ENCODE measurements around the gene CRYM. TPM values are rescaled to one million over a fixed set of nuclear protein-coding genes. Genes with fewer than 3 reads are reported as not detected.

CRYM gene
- total RNA-seq, 4 donors from 2014 or later, result 0.81 TPM; not detected in 3

DNA sequence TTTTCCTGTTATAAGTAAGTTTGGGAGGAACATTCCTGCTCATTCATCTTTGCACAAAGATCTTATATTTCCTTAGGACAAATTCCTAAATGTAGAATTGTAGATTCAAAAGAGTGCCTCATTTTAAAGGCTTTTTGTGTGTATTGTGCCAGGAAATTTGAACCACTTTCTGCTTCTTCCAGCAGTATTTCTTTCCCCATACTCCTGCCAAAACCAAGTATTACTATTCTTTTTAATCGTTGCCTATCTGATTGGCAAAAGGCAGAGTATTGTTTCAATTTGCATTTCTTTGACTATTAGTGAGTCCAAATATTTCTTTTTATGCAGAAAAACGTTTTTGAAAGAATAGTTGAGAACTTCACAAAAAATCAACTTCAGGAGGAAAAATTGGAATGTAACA lies 35.3 kb downstream of the CRYM start:
- Histone ChIP-seq H3K4me1 (no peaks in the 10 kb centered on the region), H3K27me3 (no peaks in the 10 kb centered on the region), H3K4me3 (replicated peaks in 1 of 3) (no peak overlapping the region), H3K9me3 (no peaks in the 10 kb centered on the region), H3K36me3 (no peaks in the 10 kb centered on the region), H3K27ac (no peak overlapping the region)
- WGBS, 2 donors, result 37 to 38% methylated on average over 2 of the region's 2 CpGs
- intact Hi-C loops (cut with DNase I), result no loop called here
- no peak for DNase-seq
- TF ChIP-seq, protein P1, sequence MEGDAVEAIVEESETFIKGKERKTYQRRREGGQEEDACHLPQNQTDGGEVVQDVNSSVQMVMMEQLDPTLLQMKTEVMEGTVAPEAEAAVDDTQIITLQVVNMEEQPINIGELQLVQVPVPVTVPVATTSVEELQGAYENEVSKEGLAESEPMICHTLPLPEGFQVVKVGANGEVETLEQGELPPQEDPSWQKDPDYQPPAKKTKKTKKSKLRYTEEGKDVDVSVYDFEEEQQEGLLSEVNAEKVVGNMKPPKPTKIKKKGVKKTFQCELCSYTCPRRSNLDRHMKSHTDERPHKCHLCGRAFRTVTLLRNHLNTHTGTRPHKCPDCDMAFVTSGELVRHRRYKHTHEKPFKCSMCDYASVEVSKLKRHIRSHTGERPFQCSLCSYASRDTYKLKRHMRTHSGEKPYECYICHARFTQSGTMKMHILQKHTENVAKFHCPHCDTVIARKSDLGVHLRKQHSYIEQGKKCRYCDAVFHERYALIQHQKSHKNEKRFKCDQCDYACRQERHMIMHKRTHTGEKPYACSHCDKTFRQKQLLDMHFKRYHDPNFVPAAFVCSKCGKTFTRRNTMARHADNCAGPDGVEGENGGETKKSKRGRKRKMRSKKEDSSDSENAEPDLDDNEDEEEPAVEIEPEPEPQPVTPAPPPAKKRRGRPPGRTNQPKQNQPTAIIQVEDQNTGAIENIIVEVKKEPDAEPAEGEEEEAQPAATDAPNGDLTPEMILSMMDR (IDR thresholded peaks at IDR 0.05), result no peak
- no peak for TF ChIP-seq POLR2A (IDR thresholded peaks at IDR 0.05)

DNA sequence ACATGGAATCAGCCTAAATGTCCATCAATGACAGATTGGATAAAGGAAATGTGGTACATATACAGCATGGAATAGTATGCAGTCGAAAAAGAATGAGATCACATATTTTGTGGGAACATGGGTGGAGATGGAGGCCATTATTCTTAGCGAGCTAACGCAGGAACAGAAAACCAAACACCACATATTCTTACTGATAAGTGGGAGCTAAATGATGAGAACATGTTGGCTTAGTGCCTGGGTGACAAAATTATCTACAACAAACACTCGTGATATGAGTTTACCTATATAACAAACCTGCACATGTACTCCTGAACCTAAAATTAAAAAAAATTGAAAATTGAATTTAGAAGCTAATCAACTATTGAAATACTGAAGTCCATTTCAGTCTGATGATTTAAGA lies 38.4 kb downstream of the CRYM start:
- Histone ChIP-seq H3K27ac (no peak overlapping the region), H3K27me3 (no peaks in the 10 kb centered on the region), H3K9me3 (no peaks in the 10 kb centered on the region), H3K4me1 (no peaks in the 10 kb centered on the region), H3K4me3 (replicated peaks in 1 of 3) (no peak overlapping the region), H3K36me3 (no peaks in the 10 kb centered on the region)
- no peak for TF ChIP-seq POLR2A (IDR thresholded peaks at IDR 0.05)
- TF ChIP-seq, protein P1 (IDR thresholded peaks at IDR 0.05), result no peak
- WGBS, 2 donors, result 88 to 93% methylated on average over 4 of the region's 4 CpGs
- DNase-seq, result no peak
- intact Hi-C loops (cut with DNase I), result no loop called here

DNA sequence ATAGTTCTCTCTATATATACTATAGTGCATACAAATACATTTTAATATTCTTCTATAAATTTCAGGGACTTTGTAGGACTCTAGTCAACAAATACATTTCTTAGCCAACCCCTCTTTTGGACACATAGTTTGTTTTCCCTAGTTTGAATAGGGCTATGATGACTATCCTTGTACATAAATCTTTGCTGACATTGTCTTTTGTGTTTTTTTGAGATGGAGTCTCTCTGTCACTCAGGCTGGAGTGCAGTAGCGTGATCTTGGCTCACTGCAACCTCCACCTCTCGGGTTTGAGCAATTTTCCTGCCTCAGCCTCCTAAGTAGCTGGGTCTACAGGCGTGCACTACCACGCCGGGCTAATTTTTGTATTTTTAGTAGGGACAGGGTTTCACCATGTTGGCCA lies 41.3 kb downstream of the CRYM start:
- Histone ChIP-seq H3K36me3 (no peaks in the 10 kb centered on the region), H3K4me1 (no peaks in the 10 kb centered on the region), H3K27me3 (no peaks in the 10 kb centered on the region), H3K9me3 (no peaks in the 10 kb centered on the region), H3K27ac (no peak overlapping the region), H3K4me3 (replicated peaks in 1 of 3) (no peak overlapping the region)
- intact Hi-C loops (cut with DNase I), result no loop called here
- no peak for DNase-seq
- TF ChIP-seq, protein P1 (IDR thresholded peaks at IDR 0.05), result no peak
- no peak for TF ChIP-seq POLR2A (IDR thresholded peaks at IDR 0.05)
- WGBS, 2 donors, result 79 to 90% methylated on average over 5 of the region's 5 CpGs

DNA sequence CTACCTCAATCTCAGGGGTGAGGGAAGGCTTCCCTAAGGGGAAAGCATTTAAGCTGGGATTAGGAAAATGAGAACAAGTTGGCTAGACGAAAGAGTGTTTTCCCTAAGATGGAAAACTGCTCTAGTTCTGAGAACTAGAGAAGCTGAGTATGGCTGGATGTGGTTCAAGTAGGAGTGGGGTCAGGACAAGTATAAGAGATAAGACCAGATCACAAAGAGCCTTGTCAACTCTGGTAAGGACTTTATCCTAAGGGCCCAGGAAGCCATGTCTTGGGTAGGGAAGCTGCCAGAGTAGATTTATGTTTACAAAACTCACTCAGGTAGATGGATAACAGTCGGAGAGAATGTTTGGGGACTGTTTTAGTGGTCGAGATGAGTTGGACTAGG lies 42.9 kb downstream of the CRYM start:
- no peaks in the 10 kb centered on the region for H3K27me3 ChIP-seq
- no peak overlapping the region for H3K27ac ChIP-seq
- H3K36me3 ChIP-seq, result no peaks in the 10 kb centered on the region
- no peak overlapping the region for H3K4me3 ChIP-seq (replicated peaks in 1 of 3)
- no peak for DNase-seq
- intact Hi-C loops (cut with DNase I), result no loop called here
- H3K4me1 ChIP-seq, result no peaks in the 10 kb centered on the region
- no peaks in the 10 kb centered on the region for H3K9me3 ChIP-seq
- WGBS, 2 donors, result 59 to 61% methylated on average over 3 of the region's 3 CpGs
- TF ChIP-seq, protein P1 (IDR thresholded peaks at IDR 0.05), result no peak
- no peak for TF ChIP-seq POLR2A (IDR thresholded peaks at IDR 0.05)

DNA sequence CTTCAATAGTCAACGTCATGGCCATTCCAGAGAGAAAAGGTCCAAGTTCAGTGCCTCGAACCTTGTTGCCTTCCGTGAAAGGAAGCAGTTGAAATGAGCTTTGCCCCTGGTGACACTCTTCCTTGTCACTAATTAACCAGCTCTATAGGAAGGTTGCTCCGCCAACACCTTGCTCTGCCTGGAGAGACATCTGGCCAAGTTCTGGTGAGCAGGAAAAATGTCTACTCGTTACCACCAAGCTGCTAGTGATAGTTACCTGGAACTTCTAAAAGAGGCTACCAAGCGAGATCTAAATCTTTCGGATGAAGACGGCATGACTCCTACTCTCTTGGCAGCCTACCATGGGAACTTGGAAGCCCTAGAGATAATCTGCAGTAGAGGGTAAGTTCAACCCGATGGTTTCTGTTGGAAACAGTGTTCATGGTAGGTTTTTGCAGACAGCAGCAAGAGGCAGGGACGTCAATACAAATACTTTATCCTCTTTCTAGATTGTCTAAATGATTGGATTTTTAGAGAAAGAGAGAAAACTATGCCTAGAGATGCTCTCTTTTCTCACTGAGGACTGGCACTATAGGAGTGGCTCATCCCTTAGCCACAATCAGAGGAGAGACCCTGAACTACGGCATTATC lies 44.5 kb downstream of the CRYM start, which contains the start of gene ANKS4B:
ANKS4B (plus strand) TSS at position 179 of the 630 bp plus-strand sequence; CDS start at position 218, 39 bp downstream.
- Histone ChIP-seq H3K9me3 (no peaks in the 10 kb centered on the region), H3K4me1 (no peaks in the 10 kb centered on the region), H3K36me3 (no peaks in the 10 kb centered on the region), H3K27me3 (no peaks in the 10 kb centered on the region), H3K27ac (no peak within 1 kb of the TSS), H3K4me3 (replicated peaks in 1 of 3) (no peak within 1 kb of the TSS)
- no peak for TF ChIP-seq POLR2A (IDR thresholded peaks at IDR 0.05)
- TF ChIP-seq, protein P1 (IDR thresholded peaks at IDR 0.05), result no peak
- 83 to 90% methylated on average over 11 of the region's 11 CpGs for WGBS, 2 donors
- intact Hi-C loops (cut with DNase I), result no loop called here
- no peak for DNase-seq
